ENCODE data around the gene LARGE1.

The LARGE1 gene

GRCh38 chr22:33325232-33326004 lies 594.9 kb downstream of the LARGE1 start:
- DNase-seq (ENCODE audit: low read depth, low spot score) = peak; percentile 8
- no peak overlapping the region for H3K27ac ChIP-seq

- no peak for DNase-seq (ENCODE audit: low read depth, low spot score)
- no peak overlapping the region for H3K27ac ChIP-seq
Measured at GRCh38 chr22:33324228-33324627, 596.0 kb downstream of the LARGE1 start.

- no peak for DNase-seq (ENCODE audit: low read depth, low spot score)
- no peak overlapping the region for H3K27ac ChIP-seq
Measured at GRCh38 chr22:33321466-33321865, 598.8 kb downstream of the LARGE1 start.

- H3K27ac ChIP-seq = no peak overlapping the region
- no peak for DNase-seq (ENCODE audit: low read depth, low spot score)
Measured at GRCh38 chr22:33315954-33316353, 604.3 kb downstream of the LARGE1 start.

GRCh38 chr22:33315117-33315516 lies 605.2 kb downstream of the LARGE1 start:
- no peak for DNase-seq (ENCODE audit: low read depth, low spot score)

GRCh38 chr22:33314316-33314715 lies 606.0 kb downstream of the LARGE1 start:
- H3K27ac ChIP-seq = peak overlapping the region; percentile 64
- DNase-seq (ENCODE audit: low read depth, low spot score) = peak; percentile 78

More at GRCh38 chr22:33315117-33315516, 605.2 kb downstream of the LARGE1 start:
- no peak overlapping the region for H3K27ac ChIP-seq

- H3K27ac ChIP-seq = no peak overlapping the region
- DNase-seq (ENCODE audit: low read depth, low spot score) = no peak
Measured at GRCh38 chr22:33303099-33303498, 617.2 kb downstream of the LARGE1 start.

- no peak overlapping the region for H3K27ac ChIP-seq
- DNase-seq (ENCODE audit: low read depth, low spot score) = no peak
Measured at GRCh38 chr22:33302549-33302948, 617.7 kb downstream of the LARGE1 start.

GRCh38 chr22:33302049-33302545 lies 618.2 kb downstream of the LARGE1 start:
- no peak overlapping the region for H3K27ac ChIP-seq
- DNase-seq (ENCODE audit: low read depth, low spot score) = no peak

GRCh38 chr22:33300165-33300564 lies 620.1 kb downstream of the LARGE1 start:
- DNase-seq (ENCODE audit: low read depth, low spot score) = no peak
- no peak overlapping the region for H3K27ac ChIP-seq

- H3K27ac ChIP-seq = no peak overlapping the region
- no peak for DNase-seq (ENCODE audit: low read depth, low spot score)
Measured at GRCh38 chr22:33299245-33299956, 620.9 kb downstream of the LARGE1 start.

GRCh38 chr22:33296941-33297340 lies 623.3 kb downstream of the LARGE1 start:
- peak; percentile 16 for DNase-seq (ENCODE audit: low read depth, low spot score)
- no peak overlapping the region for H3K27ac ChIP-seq

GRCh38 chr22:33288078-33288477 lies 632.2 kb downstream of the LARGE1 start:
- H3K27ac ChIP-seq = no peak overlapping the region
- DNase-seq (ENCODE audit: low read depth, low spot score) = no peak

GRCh38 chr22:33275073-33275443 lies 645.2 kb downstream of the LARGE1 start:
- no peak overlapping the region for H3K27ac ChIP-seq
- no peak for DNase-seq (ENCODE audit: low read depth, low spot score)

- DNase-seq (ENCODE audit: low read depth, low spot score) = no peak
- no peak overlapping the region for H3K27ac ChIP-seq
Measured at GRCh38 chr22:33274214-33275072, 645.8 kb downstream of the LARGE1 start.

GRCh38 chr22:33272871-33273270 lies 647.4 kb downstream of the LARGE1 start:
- H3K27ac ChIP-seq = no peak overlapping the region

GRCh38 chr22:33272180-33272579 lies 648.1 kb downstream of the LARGE1 start:
- DNase-seq (ENCODE audit: low read depth, low spot score) = no peak
- H3K27ac ChIP-seq = no peak overlapping the region

More at GRCh38 chr22:33272871-33273270, 647.4 kb downstream of the LARGE1 start:
- no peak for DNase-seq (ENCODE audit: low read depth, low spot score)

- H3K27ac ChIP-seq = no peak overlapping the region
- DNase-seq (ENCODE audit: low read depth, low spot score) = no peak
Measured at GRCh38 chr22:33271390-33272161, 648.7 kb downstream of the LARGE1 start.

GRCh38 chr22:33270596-33270995 lies 649.7 kb downstream of the LARGE1 start:
- no peak for DNase-seq (ENCODE audit: low read depth, low spot score)
- H3K27ac ChIP-seq = no peak overlapping the region

GRCh38 chr22:33261699-33262098 lies 658.6 kb downstream of the LARGE1 start:
- H3K27ac ChIP-seq = no peak overlapping the region
- DNase-seq (ENCODE audit: low read depth, low spot score) = no peak

Data from epithelial cell of prostate (primary cell).